DOHH2 (cell line): ENCODE measurements around the gene LSM8.

ENCODE experiments used
- EZH2phosphoT487 ChIP-seq: fragments of 200-600 bp; sonication (generic); IDR thresholded peaks from 2 replicates; pipeline ENCODE4 v1.6.1; 2017; ENCODE audit warnings: borderline replicate concordance, mild to moderate bottlenecking, antibody characterized with exemption, low read length, moderate library complexity, mixed read lengths
- TF ChIP-seq, protein P1 (sequence below): fragments of 200-600 bp; sonication (generic); IDR thresholded peaks from one replicate; pipeline ENCODE4 v1.5.1; 2014; ENCODE audit warnings: antibody characterized with exemption, mild to moderate bottlenecking, low read depth, low read length; ENCODE audit not compliant: poor library complexity, severe bottlenecking

DNA sequence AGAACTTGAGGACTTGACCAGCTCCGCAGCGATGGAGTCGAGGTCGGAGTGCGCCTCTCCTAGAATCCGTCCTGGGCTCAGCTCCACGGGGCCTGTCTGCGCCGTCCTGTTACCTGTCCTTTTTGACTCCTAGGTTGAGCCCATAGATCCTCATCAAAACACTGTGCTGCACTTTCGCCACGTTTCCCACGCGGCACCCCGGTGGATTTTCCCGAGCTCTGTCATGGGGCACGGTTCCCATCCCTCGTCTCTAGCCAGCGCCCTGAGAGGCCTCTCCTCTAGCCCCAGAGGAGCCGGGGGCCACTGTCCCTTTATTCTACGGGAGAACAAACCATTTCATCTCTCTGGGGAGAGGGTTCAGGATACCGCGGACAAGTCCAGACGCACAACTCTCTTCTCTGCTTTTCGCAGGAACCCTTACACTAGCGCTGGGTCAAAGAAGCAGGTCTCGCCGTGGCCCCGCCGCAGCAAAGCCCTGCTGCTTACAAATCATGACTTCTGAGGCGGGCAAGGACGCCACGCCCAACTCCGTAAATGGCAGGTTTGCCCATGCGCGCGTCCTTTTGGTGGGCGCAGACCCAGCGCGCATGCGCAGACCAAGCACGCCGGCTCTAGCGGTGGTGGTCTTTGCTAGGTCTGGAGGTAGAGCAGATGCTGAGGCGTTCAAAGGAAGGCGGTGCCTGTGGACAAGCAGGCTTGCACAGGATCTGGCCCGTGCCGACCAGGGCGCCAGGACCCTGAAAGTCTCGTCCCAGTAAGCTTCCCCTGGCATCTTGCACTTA, 30.3 kb downstream of the LSM8 start:
- TF ChIP-seq, protein P1, sequence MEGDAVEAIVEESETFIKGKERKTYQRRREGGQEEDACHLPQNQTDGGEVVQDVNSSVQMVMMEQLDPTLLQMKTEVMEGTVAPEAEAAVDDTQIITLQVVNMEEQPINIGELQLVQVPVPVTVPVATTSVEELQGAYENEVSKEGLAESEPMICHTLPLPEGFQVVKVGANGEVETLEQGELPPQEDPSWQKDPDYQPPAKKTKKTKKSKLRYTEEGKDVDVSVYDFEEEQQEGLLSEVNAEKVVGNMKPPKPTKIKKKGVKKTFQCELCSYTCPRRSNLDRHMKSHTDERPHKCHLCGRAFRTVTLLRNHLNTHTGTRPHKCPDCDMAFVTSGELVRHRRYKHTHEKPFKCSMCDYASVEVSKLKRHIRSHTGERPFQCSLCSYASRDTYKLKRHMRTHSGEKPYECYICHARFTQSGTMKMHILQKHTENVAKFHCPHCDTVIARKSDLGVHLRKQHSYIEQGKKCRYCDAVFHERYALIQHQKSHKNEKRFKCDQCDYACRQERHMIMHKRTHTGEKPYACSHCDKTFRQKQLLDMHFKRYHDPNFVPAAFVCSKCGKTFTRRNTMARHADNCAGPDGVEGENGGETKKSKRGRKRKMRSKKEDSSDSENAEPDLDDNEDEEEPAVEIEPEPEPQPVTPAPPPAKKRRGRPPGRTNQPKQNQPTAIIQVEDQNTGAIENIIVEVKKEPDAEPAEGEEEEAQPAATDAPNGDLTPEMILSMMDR = no peak
- no peak for TF ChIP-seq EZH2phosphoT487
